ENCODE measurements around the gene GBA3. TPM values are rescaled to one million over a fixed set of nuclear protein-coding genes. Genes with fewer than 3 reads are reported as not detected.

Gene GBA3
- total RNA-seq, 8 experiments from 2014 or later = 0.24 to 2.5 (median 0.85) TPM; not detected in 4

DNA sequence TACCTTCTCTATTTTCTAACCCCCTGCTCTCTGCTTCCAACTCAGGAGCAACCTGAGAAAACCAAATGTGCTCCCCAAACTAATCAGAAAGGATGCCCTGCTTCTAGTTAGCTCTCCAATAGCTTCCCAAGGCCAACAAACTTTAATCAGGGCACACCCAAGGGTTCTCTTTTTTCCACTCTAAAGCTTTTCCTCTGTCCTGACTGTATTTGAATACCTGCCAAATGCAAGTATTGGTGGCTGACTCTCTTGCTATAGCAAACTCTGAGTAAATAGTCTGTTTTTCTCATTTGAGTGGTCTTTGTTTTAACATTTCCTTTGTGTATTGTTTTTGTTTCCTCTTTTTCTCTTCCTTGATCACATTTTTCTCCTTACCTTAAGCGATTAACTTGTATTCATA lies 52.5 kb downstream of the GBA3 start:
- H3K27ac ChIP-seq = no peak overlapping the region
- ATAC-seq (replicated peaks in 6 of 8) = peak in 1 of 8 experiments; percentile 50
- no peak overlapping the region for H3K4me3 ChIP-seq
- H3K4me1 ChIP-seq (replicated peaks in 1 of 2) = no peaks in the 10 kb centered on the region
- in situ Hi-C loops (cut with MboI; ENCODE audit: low pct_unique_long_range_greater_than_20kb in 2 of 9, low sequenced_read_pairs in 9 of 9, unreplicated experiment in 9 of 9) = no loop called here
- 0 to 89% (median 48%) methylated on average over 1 of the region's 1 CpG for WGBS, 10 experiments

DNA sequence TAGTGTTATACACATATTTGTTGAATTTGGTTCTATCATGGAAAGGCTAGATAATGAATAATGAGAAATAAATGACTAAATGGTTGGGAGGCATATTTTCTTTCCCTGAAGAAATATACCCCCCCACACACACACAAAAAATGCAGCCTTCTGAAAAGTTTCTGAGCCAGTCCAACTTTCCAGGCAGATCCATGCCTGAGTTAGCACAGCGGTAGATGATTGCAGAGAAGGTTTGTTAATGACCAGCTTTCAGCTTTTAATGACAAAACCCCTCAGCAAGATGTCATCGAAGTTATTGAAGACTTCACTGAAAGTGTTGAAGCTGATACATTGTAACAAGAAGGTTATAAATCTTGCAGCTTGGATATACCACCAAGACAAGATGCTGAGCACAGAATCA lies 61.4 kb downstream of the GBA3 start:
- WGBS, 10 experiments = 0 to 50% (median 28%) methylated on average over 1 to 2 of the region's 2 CpGs; no CpG with 5 or more reads in 3 of the 10 experiments
- in situ Hi-C loops (cut with MboI; ENCODE audit: low pct_unique_long_range_greater_than_20kb in 2 of 9, low sequenced_read_pairs in 9 of 9, unreplicated experiment in 9 of 9) = no loop called here
- no peak overlapping the region for H3K4me3 ChIP-seq

DNA sequence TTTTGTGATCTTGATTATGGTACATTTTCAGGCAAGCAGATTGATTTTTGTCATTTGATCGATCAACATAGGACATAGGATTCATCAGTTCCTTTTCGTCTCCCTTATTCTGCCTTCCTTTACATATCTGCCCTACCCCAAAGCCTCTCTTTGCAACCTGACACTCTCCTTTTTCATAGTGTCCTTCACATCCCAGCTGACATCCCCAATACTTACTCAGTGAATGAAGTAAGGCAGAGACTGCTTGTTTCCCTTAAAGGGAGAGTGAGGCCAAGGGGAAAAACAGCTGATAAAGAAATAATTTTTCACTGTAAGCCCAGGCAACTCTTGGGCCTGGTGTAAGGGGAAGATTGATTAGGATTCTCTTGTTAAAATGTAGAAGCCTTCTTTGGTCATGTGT lies 69.8 kb downstream of the GBA3 start:
- H3K4me3 ChIP-seq = no peak overlapping the region
- in situ Hi-C loops (cut with MboI; ENCODE audit: low pct_unique_long_range_greater_than_20kb in 2 of 9, low sequenced_read_pairs in 9 of 9, unreplicated experiment in 9 of 9) = no loop called here
- ATAC-seq (replicated peaks in 6 of 8) = peak in 2 of 8 experiments; percentile 13 to 57
- H3K4me1 ChIP-seq (replicated peaks in 1 of 2) = peaks cover 0 to 2% of the 10 kb centered on the region in 2 donors
- WGBS, 10 experiments = 8 to 73% (median 44%) methylated on average over 1 to 2 of the region's 2 CpGs; no CpG with 5 or more reads in 1 of the 10 experiments
- H3K27ac ChIP-seq = no peak overlapping the region

More for the DNA sequence above, 61.4 kb downstream of the GBA3 start:
- Histone ChIP-seq H3K27ac (no peak overlapping the region), H3K4me1 (replicated peaks in 1 of 2) (no peaks in the 10 kb centered on the region)
- ATAC-seq (replicated peaks in 6 of 8) = no peak

DNA sequence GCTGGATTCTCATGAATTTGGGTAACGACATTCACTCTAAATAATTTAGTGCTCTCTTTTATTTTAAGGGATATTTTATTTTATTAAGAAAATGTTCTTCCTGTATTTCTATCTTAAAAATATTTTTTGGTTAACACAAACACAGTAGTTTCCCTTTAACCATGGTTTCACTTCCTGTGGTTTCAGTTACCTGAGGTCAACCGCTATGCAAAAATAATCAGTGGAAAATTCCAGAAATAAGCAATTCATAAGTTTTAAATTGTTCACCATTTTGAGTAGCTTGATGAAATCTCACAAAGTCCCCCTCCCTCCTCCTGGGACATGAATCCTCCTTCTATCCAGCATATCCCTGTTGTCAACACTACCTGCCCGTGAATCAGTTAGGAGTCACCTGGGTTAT lies 71.4 kb downstream of the GBA3 start:
- peaks cover 0 to 2% of the 10 kb centered on the region in 2 donors for H3K4me1 ChIP-seq (replicated peaks in 1 of 2)
- WGBS, 10 experiments = 14 to 100% (median 90%) methylated on average over 1 to 3 of the region's 3 CpGs
- no peak overlapping the region for H3K4me3 ChIP-seq
- no peak overlapping the region for H3K27ac ChIP-seq
- in situ Hi-C loops (cut with MboI; ENCODE audit: low pct_unique_long_range_greater_than_20kb in 2 of 9, low sequenced_read_pairs in 9 of 9, unreplicated experiment in 9 of 9) = no loop called here
- ATAC-seq (replicated peaks in 6 of 8) = no peak

DNA sequence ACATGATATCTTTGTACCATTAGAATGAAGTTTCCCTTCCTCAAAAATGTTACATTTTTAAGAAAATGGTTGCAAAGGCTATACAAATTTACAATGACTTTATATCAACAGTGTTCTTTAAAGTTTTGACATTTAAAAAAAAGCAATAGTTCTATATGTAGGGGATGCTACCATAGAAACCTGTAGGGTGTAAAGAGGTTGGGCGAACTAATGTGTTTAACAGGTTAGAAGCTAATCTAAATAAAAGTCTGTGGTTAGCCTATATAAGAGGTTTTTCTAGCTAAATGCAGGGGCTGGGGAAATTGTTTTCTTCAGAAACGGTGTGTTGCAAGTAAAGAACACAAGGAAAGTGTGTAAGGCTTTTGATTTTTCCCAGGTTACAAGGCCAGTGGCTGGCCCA lies 73.3 kb downstream of the GBA3 start:
- no peak overlapping the region for H3K4me3 ChIP-seq
- no peak overlapping the region for H3K27ac ChIP-seq
- in situ Hi-C loops (cut with MboI; ENCODE audit: low pct_unique_long_range_greater_than_20kb in 2 of 9, low sequenced_read_pairs in 9 of 9, unreplicated experiment in 9 of 9) = no loop called here
- peaks cover 0 to 2% of the 10 kb centered on the region in 2 donors for H3K4me1 ChIP-seq (replicated peaks in 1 of 2)
- 0 to 100% (median 64%) methylated on average over 1 to 2 of the region's 2 CpGs; no CpG with 5 or more reads in 2 of the 10 experiments for WGBS, 10 experiments
- ATAC-seq (replicated peaks in 6 of 8) = no peak

DNA sequence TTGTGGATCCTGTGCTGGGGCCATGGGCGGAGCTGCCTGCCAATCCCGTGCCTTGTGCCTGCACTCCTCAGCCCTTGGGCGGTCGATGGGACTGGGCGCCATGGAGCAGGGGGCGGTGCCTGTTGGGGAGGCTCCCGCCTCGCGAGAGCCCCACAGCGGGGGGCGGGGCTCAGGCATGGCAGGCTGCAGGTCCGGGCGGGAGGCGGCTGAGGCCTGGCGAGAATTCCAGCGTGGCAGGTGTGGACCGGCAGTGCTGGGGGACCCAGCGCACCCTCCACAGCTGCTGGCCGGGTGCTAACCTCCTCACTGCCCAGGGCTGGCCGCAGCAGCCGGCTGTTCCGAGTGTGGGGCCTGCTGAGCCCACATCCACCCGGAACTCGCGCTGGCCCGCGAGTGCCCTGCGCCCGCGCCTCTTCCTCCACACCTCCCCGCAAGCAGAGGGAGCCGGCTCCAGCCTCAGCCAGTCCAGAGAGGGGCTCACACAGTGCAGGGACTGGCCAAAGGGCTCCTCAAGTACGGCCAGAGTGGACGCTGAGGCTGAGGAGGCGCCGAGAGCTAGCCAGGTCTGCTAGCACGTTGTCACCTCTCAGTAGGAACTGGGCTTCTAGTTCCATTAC lies 85.9 kb downstream of the GBA3 start:
- in situ Hi-C loops (cut with MboI; ENCODE audit: low pct_unique_long_range_greater_than_20kb in 2 of 9, low sequenced_read_pairs in 9 of 9, unreplicated experiment in 9 of 9) = no loop called here
- 85% methylated on average over 5 of the region's 37 CpGs; no CpG with 5 or more reads in 9 of the 10 experiments for WGBS, 10 experiments
- no peak for ATAC-seq (replicated peaks in 6 of 8)

DNA sequence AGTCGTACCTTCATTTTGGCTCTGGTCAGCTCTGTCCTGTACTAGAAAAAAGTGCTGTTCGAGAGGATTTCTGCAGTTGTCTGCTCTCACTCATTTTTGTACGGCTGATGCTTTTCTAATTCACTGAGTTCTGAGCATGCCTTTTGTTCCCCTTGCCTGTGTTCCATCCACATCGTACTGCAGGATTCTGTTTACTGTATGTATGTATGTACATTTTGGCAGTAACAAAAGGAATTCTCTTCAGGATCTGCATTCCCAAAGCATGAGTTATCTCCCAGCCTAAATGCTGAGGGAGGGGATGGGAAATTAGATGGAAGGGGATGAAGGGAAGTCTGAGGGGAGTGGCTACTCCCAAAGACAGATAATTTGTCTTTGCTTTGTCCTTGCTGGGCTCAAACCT lies 87.6 kb downstream of the GBA3 start:
- peak in 5 of 8 experiments; percentile 15 to 75 (median 21) for ATAC-seq (replicated peaks in 6 of 8)
- H3K4me1 ChIP-seq (replicated peaks in 1 of 2) = peaks cover 8% of the 10 kb centered on the region in 2 donors
- H3K4me3 ChIP-seq = no peak overlapping the region
- WGBS, 10 experiments = 4 to 80% (median 8%) methylated on average over 1 to 4 of the region's 4 CpGs; no CpG with 5 or more reads in 3 of the 10 experiments
- no peak overlapping the region for H3K27ac ChIP-seq
- in situ Hi-C loops (cut with MboI; ENCODE audit: low pct_unique_long_range_greater_than_20kb in 2 of 9, low sequenced_read_pairs in 9 of 9, unreplicated experiment in 9 of 9) = no loop called here

More for the DNA sequence above, 85.9 kb downstream of the GBA3 start:
- Histone ChIP-seq H3K4me3 (no peak overlapping the region), H3K4me1 (replicated peaks in 1 of 2) (peaks cover 8% of the 10 kb centered on the region in 2 donors), H3K27ac (no peak overlapping the region)

DNA sequence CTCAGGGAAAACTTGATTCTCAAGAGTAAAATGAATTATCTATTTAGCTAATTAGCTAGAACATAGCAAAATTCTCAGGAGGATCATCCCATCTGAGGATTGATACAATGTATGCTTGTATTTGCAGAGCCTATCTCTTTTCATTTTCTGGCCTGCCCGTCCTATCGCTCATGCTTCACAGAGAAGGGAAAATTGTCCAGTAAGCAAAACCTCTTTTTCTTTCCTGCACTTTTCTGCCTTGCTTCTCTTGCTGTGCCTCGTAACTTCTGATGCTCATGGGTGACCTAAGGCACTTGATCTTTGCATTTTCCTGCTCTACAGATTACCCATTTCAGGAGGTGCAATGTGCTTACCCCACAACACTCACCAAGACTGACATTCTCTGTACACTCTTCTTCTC lies 88.1 kb downstream of the GBA3 start:
- 0 to 100% (median 89%) methylated on average over 1 to 3 of the region's 3 CpGs for WGBS, 10 experiments
- Histone ChIP-seq H3K4me1 (replicated peaks in 1 of 2) (peaks cover 8% of the 10 kb centered on the region in 2 donors), H3K27ac (no peak overlapping the region), H3K4me3 (no peak overlapping the region)
- ATAC-seq (replicated peaks in 6 of 8) = peak in 1 of 8 experiments; percentile 38
- in situ Hi-C loops (cut with MboI; ENCODE audit: low pct_unique_long_range_greater_than_20kb in 2 of 9, low sequenced_read_pairs in 9 of 9, unreplicated experiment in 9 of 9) = no loop called here

DNA sequence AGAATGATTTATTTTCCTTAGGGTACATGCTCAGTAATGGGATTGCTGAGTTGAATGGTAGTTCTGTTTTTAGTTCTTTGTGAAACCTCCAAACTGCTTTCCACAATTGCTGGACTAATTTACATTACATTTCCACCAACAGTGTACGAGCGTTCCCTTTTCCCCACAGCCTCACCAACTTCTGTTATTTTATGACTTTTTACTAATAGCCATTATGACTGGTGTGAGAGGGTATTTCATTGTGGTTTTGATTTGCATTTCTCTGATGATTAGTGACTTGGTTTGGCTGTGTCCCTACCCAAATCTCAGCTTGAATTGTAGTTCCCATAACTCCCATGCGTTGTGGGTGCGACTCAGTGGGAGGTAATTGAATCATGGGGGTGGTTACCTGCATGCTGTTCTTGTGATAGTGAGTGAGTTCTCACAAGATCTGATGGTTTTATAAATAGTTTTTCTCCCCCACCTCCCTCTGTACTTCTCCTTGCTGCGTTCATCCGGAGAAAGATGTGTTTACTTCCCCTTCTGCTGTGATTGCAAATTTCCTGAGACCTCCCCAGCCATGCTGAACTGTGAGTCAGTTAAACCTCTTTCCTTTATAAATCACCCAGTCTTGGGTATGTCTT lies 95.1 kb downstream of the GBA3 start:
- 12 to 100% (median 89%) methylated on average over 2 to 6 of the region's 6 CpGs; no CpG with 5 or more reads in 1 of the 10 experiments for WGBS, 10 experiments
- in situ Hi-C loops (cut with MboI; ENCODE audit: low pct_unique_long_range_greater_than_20kb in 2 of 9, low sequenced_read_pairs in 9 of 9, unreplicated experiment in 9 of 9) = no loop called here
- no peak for ATAC-seq (replicated peaks in 6 of 8)

DNA sequence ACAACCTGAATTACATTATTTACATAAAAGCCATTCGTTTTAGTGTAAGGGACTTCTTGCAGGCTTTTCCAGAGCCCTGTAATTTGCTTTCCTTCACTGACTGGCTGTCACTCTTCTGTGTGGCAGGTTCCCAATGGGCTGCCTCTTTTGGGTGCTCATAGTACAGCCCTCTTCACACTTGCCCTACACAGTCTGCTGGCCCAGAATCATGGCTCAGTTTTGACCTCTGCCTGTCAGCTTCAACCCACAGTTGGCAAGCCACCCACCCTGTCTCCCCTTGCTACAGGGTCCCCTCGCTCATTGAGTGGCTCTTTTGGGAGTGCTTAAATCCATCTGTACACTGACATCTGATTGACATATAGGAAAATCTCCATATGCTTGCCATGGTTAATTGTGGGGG lies 97.9 kb downstream of the GBA3 start:
- no peaks in the 10 kb centered on the region for H3K4me1 ChIP-seq (replicated peaks in 1 of 2)
- in situ Hi-C loops (cut with MboI; ENCODE audit: low pct_unique_long_range_greater_than_20kb in 2 of 9, low sequenced_read_pairs in 9 of 9, unreplicated experiment in 9 of 9) = no loop called here
- no peak overlapping the region for H3K4me3 ChIP-seq
- no peak for ATAC-seq (replicated peaks in 6 of 8)
- no peak overlapping the region for H3K27ac ChIP-seq
- WGBS, 10 experiments = 0 to 83% (median 44%) methylated on average over 1 to 2 of the region's 2 CpGs; no CpG with 5 or more reads in 3 of the 10 experiments

More for the DNA sequence above, 95.1 kb downstream of the GBA3 start:
- Histone ChIP-seq H3K4me3 (no peak overlapping the region), H3K27ac (no peak overlapping the region), H3K4me1 (replicated peaks in 1 of 2) (no peaks in the 10 kb centered on the region)

DNA sequence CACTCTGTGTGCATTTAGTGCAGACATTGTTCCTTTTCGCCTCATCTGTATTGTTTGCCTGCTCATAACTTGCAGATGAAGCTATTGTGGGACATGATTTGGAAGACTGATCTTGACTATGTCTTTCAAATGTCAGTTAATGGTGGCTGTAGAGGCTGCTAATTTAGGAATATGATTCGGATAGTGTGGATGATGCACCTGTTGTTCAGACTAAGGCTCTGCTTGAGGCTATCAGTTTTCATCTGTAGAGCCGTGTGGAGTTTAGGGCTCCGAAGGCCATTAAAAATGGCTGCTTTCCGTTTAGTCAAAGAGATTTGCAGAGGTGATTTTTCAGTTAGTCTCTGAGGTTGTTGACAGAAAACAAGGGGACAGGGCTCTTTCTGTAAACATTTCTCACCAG lies 102.0 kb downstream of the GBA3 start:
- H3K4me3 ChIP-seq = no peak overlapping the region
- no peak for ATAC-seq (replicated peaks in 6 of 8)
- no peaks in the 10 kb centered on the region for H3K4me1 ChIP-seq (replicated peaks in 1 of 2)
- in situ Hi-C loops (cut with MboI; ENCODE audit: low pct_unique_long_range_greater_than_20kb in 2 of 9, low sequenced_read_pairs in 9 of 9, unreplicated experiment in 9 of 9) = no loop called here
- no peak overlapping the region for H3K27ac ChIP-seq
- 53 to 100% (median 92%) methylated on average over 1 to 5 of the region's 5 CpGs; no CpG with 5 or more reads in 3 of the 10 experiments for WGBS, 10 experiments

DNA sequence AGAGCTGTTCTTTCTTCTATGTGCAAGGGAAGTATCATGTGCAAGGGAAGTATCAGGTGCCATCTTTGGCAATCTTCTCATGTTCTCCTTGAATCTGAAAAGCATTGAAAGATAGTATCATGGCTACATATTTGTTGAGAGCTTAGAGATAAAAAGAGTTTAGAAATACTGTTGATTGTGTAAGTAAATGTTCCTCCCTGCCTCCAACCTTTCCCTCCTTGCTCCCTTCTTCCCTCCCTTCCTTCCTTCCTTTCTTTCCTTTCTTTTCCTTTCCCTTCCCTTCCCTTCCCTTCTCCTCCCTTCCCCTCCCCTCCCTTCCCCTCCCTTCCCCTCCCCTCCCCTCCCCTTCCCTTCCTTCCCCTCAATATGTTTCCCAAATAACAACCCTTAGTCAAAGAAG lies 108.7 kb downstream of the GBA3 start:
- no peaks in the 10 kb centered on the region for H3K4me1 ChIP-seq (replicated peaks in 1 of 2)
- no peak overlapping the region for H3K27ac ChIP-seq
- no peak for ATAC-seq (replicated peaks in 6 of 8)
- in situ Hi-C loops (cut with MboI; ENCODE audit: low pct_unique_long_range_greater_than_20kb in 2 of 9, low sequenced_read_pairs in 9 of 9, unreplicated experiment in 9 of 9) = no loop called here
- H3K4me3 ChIP-seq = no peak overlapping the region

DNA sequence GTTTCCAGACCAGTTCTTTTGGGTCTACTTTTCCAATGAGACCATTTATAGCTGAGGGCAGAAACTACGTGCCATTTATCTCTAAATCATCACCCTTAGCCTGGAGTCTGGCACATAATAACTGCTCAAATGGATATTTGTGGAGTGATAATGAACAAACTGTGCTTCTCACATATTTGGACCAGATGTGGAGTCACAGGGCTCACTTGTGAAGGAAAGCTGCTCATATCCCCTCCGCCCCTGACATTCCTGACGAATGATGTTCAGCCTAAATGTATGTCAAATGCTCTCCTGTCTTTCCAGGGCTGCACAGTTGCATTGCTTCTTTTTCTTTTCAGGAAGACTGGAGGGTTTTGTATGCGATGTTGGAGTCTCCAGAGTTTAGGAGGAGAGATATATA lies 110.1 kb downstream of the GBA3 start:
- peak in 3 of 8 experiments; percentile 50 to 91 (median 83) for ATAC-seq (replicated peaks in 6 of 8)
- in situ Hi-C loops (cut with MboI; ENCODE audit: low pct_unique_long_range_greater_than_20kb in 2 of 9, low sequenced_read_pairs in 9 of 9, unreplicated experiment in 9 of 9) = no loop called here
- Histone ChIP-seq H3K4me1 (replicated peaks in 1 of 2) (no peaks in the 10 kb centered on the region), H3K4me3 (no peak overlapping the region), H3K27ac (no peak overlapping the region)
- WGBS, 10 experiments = 0 to 94% (median 82%) methylated on average over 1 to 4 of the region's 4 CpGs; no CpG with 5 or more reads in 1 of the 10 experiments
